HG03469 (cell line): ENCODE results near the gene TMTC1.

Source experiments
- ATAC-seq: cut with Tn5 transposase; IDR thresholded peaks from one replicate; pipeline ENCODE4 v1.9.1; 2021; ENCODE audit warnings: mild to moderate bottlenecking, moderate library complexity, moderate number of reproducible peaks; ENCODE audit not compliant: unreplicated experiment

Gene TMTC1

GRCh38 chr12:29497588-29497987, 286.2 kb downstream of the TMTC1 start, which contains the start of gene OVCH1:
OVCH1 (minus strand) TSS chr12:29497686; CDS start chr12:29497686, 0 bp downstream.
- ATAC-seq, result no peak

- ATAC-seq, result no peak
Measured at GRCh38 chr12:29492891-29493290, 290.9 kb downstream of the TMTC1 start.

- no peak for ATAC-seq
Measured at GRCh38 chr12:29486972-29487371, 296.8 kb downstream of the TMTC1 start.

- no peak for ATAC-seq
Measured at GRCh38 chr12:29463198-29463597, 320.5 kb downstream of the TMTC1 start.

GRCh38 chr12:29460082-29460481, 323.7 kb downstream of the TMTC1 start:
- ATAC-seq, result no peak

GRCh38 chr12:29455087-29455486, 328.7 kb downstream of the TMTC1 start:
- ATAC-seq, result no peak

GRCh38 chr12:29451888-29452287, 331.9 kb downstream of the TMTC1 start:
- ATAC-seq, result no peak
